Femur (tissue), 1 donor: ENCODE measurements around the gene LRRC19.

Experiments used
- DNase-seq: peaks from one replicate; pipeline ENCODE4 v3.0.0-alpha.2; 2017

LRRC19 gene

DNA sequence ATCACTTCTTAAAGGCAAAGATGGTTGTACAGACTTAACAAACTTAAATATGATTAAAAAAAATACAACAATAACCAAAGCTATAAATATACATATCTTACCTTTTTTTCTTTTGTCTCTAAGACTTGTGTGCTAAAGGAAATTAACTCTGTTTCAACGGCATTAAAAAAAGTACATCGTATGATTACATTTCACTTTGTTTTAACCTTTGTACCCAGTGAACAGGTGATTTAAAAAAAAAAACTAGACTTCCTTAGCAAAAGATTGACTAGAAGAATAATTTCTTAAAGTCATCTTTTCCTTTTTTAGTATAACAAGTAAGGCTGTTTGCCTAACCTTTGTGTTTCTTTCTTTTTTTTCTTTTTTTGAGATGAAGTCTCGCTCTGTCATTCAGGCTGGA is at the start of gene LRRC19:
Gene LRRC19 (minus strand): TSS at position 182 of the 400 bp plus-strand sequence. CDS start 5,978 bp downstream, outside the sequence.
- no peak for DNase-seq

DNA sequence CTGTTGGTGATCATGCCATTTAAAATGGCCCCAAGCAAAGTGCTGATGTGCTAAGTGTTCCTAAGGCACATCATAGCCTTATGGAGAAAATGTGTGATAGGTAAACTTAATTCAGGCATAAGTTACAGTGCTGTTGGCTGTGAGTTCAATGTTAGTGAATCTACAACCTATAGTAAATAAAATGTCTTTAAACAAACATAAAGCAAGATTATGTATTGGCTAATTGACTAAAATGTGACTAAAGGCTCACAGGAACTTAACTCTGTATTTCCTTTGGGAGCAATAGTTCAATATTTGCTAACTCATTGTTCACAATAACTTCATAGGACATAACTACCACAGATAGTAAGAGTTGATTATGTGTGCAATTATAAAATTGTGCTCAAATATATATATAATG is 49.4 kb upstream of the LRRC19 start:
- no peak for DNase-seq

DNA sequence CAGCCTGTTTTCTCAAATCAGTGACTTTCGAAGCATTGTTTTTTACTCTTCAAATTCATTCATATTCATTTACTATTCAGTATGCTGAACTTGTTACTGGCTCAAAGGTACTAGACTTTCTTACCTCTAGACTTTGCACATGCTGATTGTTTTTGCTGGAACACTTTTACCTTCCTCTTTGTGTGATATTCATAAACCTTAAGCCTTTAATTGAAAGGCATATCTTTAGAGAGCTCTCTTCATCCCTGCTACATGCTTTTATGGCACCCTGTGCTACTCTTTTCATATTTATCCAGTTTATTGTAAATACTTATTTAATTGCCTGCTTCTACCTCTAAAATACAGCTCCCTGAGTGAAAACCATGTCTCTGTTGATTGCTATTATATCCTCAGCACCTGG is 48.7 kb upstream of the LRRC19 start:
- DNase-seq = no peak

DNA sequence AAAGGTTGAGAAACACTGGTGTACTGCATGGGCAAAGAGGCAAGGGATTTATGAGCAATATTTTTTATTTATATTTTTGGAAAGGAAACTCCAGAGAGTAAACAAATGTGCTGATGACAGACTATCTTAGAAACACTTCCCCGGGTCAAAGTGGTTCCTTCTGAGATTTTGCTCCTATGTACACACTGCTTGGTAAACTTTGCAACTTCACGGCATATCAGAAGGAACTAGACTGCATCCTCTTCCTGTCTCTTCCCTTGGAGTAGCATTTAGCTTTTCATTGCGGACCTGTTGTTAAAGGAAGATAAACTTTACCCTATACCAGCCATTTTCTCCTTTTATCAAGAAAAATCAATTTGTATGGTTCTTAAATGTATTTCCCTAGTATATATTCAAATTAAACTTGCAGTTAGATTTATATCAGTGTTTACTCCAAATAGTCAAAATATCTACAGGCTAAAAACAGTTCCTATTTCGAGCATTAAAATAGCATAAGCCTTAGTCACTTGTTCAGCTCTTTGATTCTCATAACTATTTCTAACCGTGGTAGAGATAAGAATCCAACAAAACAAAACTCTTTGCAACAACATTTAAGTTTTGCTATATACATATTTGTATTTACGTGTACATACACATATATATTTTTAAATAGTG is 48.0 kb upstream of the LRRC19 start:
- DNase-seq = no peak

DNA sequence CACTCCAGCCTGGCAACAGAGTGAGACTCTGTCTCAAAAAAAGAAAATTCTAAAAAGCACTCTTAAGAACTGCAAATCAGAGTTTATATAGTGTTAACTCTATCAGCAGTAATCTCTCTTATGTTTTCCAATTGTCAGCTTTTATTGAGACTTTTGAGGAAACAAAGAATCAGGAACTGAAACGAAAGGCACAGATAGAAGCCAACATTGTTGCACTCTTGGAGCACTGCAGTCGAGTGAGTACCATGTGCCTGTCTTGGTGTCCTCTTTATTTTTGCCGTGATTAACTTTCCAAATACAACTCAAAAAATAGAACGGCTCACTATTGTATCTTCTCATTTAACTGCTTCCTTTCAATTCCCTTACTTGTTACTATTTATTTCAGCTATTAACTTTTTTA is 41.7 kb upstream of the LRRC19 start:
- DNase-seq = no peak

DNA sequence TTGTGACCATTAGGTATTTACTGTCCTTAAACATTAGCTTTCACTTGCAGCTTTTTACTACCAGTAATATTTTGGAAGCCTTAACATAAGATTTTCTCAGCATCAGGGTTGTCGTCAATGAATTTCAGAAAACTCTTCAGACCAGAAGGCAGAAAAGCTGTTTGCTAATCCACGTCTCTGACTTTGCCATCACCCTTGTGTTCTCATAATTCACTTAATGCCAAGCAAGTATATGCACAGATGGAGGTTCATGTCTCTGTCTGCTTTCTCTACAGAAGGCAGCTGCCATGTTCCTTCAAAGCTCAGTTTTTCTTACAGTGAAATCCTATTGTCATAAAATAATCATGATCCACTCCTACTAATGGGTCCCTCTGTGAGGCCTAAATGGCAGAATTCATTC is 37.7 kb upstream of the LRRC19 start:
- DNase-seq = no peak

DNA sequence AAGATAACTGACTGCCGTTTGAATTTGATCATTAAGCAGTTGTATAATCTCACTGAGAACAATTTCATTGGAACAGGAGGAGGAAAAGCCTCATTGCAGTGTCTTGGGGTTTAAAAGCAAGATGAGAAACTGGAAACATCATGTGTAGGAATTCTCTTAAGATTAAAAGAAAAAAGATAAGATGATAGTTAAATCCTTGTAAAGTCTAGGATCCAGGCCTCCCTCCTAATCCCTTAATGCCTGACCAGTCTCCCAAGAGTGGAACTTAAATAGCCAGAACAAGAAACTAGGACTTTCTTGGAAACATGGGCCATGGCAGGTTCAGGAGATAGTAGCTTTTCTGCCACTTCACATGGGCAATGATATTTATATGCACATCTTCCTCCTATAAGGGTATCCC is 37.0 kb upstream of the LRRC19 start:
- DNase-seq = no peak

DNA sequence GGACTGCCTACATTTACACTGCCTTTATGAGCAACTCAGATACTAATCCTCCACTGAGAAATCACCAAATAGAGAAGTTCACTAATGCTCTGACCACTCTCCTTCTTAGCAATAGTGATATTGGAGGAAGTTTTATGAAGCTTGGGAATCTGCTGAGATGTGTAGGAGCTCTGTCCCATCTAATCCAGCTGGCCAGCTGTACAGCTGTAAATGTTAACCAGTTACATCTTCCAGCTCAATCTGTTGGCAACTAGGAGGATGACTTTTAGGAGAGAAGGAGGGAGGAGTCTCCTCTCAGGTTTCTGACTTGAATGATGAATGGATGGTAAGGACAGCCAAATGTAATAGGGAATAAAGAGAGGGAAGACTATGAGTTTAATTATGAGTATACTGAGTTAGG is 36.3 kb upstream of the LRRC19 start:
- DNase-seq = no peak

DNA sequence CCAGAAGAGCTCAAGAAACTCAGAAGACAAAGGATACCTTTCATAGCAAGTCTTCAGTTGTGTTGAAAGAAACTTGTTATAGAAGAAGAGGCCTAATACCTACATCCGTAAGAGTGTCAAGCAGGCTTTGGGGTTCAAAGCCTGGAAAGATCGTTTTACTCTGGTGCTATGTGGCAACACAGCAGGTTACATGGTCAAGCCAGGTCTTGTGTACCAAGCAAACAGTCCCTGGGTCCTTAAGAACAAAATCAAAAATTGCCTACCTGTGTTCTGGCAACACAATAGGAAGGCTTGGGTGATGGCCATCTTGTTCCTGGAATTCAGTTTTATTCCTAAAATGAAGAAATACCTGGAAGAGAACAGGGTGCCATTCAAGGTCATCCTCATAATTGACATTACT is 32.0 kb upstream of the LRRC19 start:
- no peak for DNase-seq

DNA sequence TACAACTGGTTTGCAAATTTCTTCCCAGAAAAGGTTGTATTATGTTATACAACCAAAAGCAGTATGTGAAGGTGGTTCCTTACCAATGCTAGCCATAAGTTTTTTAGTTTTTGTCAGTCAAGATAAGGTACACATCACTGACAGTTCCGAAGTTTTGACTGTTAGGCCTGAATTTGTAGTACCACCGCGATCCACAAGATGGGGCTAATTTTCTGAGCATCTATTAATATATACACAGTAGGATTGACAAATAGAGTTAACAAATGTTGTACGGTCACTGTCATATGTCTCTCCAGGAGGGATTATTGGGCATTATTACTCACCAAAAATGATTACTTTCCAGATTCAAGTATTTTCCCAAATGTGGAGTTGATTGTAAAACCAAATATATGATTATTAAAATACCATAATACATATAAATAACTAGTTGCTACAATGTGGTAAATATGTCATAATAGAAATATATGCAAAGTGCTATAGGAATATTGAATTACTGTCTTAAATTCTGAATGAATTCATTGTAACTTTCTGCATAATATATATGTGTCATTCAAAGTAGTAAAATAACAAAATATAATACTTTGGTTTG is 28.4 kb upstream of the LRRC19 start:
- DNase-seq = peak; percentile 42

- no peak for DNase-seq
Observed at GRCh38 chr9:27029186-27029585, 23.7 kb upstream of the LRRC19 start.

DNA sequence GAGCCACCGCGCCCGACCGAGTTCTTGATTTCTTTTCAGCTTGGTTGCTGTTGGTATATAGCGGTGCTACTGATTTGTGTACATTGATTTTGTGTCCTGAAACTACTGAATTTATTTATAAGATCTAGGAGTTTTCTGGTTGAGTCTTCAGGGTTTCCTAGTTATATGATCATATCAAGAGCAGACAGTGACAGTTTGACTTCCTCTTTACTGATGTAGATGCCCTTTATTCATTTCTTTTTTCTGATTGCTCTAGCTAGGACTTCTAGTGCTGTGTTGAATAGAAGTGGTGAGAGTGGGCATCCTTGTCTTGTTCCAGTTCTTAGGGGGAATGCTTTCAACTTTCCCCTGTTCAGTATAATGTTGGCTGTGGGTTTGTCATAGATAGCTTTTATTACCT is 17.4 kb upstream of the LRRC19 start:
- DNase-seq = no peak

GRCh38 chr9:27019589-27019988 is 14.1 kb upstream of the LRRC19 start:
- DNase-seq = no peak

DNA sequence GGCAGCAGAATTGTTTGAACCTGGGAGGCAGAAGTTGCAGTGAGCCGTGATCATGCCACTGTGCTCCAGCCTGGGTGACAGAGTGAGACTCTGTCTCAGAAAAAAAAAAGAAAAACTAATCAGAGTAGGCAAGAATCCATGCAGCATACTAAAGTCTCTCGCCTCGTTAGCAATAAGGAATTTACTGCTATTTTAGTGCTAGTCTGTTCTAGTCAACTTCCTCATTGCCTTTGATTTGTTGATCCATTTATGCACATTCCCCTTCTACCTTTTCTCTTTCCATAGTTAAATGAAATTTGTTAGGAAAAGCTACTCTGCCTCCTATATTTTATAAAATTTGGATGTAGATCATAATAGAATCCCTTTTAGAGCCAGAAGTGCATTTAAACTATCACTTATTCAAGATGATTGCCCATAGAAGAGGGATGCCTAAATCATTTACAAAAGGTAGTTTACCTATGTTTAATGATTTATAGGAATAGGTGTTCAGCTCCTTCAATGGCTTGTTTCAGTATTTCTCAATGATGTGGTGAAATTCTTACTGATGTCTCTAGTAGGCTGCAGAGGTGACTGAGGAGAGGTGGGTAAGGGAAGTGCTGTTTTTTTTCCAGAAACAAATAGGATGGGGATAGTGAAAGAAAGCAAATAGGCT is 1.9 kb downstream of the LRRC19 start:
- DNase-seq = no peak

DNA sequence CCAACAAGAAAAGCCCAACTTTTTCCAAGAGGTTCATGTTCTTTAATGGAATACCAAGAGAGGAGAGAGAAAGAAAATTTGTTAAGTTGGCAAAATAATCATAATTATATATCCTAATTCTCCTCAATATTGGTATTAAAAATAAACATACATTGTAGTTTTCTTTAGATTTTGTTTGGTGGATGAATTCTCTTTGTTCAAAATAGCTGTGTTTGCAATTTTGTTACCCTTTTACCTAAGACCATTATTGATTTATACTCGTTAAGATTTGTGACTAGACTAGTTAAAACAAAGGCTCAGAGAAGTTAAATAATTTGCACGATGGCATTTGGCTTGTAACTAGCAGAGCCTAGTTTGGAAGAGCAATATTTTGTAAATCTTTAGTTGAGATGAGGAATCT is 9.7 kb downstream of the LRRC19 start:
- no peak for DNase-seq

DNA sequence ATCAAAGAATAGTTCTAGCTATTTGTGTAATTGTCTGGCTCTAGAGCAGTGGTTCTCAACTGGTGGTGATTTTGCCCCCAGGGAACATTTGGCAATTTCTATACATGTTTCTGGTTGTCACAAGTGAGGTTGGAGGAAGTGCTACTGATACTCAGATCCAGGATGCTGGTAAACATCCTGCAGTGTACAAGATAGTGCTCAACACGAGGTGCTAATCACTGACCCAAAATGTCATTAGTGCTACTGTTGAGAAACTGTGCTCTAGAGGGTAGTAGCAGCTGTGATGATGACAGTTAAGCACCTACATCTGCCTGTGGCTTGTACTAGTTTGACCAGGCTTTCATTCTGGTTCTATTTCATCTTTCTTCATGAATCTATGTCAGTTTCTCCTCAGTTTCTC is 22.1 kb downstream of the LRRC19 start:
- DNase-seq = no peak

DNA sequence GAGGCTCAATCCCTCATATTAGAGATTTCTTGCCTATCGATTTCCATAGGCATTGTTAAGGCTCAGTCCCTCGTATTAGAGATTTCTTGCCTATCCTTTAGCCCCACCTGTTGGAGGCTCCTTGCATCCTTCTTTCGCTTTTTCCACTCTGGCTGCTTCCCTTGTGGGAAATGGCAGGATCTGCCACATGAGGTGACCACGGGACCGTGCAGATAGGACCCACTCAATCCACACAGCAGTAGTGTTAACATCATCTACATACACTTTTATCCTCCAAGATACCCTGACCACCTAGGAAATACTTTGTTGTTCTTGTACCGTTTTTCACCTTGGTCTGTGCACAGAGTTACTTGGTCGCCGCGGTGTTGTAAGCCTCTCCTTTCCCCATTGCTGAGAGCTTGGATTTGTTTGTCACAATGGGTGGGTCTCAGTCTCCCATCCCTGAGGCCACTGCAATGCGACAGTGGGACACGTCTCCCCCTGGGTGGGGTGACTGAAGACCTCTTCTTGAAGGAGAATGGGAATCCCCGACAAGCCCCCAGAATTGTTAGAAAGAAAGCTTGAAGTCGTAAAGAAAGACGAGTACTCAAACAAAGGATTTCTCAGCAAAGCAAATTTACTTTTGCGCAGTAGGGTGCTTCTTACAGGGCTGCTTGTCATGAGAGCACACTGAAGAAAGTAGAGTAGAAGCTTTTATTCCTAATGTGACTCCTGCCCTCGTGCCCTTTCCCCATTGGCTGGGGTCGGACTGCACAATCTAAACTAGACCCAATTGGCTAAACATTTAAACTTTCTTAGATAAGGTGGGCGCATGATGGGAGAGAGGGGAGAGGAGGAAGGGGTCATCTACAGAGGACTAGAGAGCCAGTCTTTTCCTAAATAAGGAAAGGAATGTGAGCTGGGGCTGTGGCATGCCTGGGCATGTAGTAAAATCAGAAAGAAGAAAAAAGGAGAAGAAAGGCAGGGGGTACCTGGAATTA is 29.5 kb downstream of the LRRC19 start:
- DNase-seq = peak; percentile 23

DNA sequence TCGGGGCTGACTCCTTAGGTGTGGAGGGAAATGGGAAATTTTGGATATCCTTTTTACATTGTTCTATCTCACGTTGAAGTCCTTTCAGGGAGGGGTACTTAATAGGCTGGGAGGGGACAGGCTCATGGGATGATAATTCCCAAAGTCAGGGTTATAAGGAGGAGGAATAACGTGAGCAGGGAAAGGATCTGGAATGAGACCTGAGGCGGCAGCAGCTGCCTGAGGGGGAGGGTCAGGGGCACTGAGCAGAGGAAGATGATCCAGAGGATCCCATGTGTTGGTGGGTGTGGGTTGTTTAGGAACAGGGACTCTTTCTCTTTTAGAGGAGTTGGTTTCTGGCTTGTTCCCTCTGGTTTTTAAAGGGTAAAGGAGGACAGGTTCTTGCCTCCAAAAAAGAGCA is 30.5 kb downstream of the LRRC19 start:
- DNase-seq = no peak

DNA sequence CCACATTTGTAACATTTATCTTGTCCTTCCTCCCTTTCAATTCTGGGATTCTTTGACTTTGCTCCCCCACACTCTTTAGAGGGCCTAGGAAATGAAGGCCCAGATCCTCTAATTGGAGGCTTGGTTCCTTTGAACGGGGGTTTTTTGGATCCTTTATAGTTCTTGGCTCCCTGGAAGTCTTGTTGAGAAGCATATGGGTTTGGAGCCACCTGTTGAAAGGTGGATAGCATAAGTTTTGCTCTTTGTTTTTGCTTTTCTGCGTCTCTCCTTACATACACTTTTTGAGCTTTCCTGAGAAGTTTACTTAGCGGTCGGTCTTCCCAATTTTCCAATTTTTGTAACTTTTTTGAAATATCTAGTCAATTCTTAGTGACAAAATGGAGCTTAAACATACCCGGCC is 31.5 kb downstream of the LRRC19 start:
- DNase-seq = no peak

DNA sequence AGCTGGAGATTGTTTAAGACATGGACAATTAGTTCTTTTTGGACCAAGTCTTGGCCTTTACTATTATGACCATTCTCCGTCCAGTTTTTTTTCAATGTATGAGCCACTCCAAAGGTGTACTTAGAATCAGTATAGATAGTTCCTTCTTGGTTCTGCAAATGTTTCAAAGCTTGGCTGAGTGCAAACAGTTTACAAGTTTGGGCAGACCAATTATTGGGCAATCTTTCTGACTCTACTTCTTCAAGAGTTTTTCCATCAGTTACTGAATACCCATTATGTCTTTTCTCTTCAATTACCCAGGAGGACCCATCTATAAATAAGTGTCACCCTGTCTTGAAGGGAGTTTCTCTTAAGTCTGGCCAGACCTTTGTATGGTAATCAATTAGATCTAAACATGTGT is 33.8 kb downstream of the LRRC19 start:
- no peak for DNase-seq

GRCh38 chr9:26956860-26957233 is 48.6 kb downstream of the LRRC19 start:
- no peak for DNase-seq

DNA sequence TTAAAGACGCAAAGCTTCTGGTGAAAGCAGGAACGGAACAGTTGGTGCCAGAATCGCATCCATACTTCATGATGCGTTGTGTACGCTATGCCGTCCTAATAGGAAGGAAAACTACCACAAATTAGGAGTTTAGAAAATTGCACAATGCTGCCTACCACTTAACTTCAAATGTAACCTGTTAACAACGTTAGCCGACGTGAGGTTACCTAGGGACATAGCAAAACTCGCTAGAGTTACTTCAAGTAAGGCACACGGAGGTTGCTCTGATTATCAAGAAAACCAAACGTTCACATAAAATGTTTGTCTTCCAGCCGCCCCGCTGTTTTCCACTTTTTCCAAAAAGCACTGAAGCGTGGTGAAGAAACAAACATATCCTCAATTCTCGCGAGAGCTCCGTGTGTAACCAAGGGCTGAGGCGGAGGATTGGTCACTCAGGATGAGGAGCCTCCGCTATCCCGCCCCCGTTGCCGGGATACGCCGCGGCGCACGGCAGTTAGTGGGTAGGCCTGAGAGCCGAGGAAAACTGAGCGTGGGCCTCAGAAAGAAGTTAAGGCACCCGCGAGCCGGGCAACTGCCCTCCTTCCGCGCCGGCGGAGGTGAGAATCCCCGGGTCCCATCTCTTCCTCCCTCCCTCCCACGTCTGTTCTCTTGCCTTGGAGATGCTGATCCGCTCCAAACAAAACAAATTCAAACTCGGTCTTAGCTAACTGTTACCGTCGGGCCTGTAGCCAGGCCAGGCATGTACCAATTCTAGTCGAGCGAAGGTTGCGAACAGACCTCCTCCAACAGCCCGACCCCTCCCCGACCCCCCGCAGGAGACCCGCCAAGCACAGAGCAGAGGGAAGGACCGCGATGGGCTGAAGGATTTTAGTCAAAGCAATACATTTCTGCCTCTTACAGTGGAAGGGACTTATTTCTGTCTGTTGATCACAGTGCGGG is 49.3 kb downstream of the LRRC19 start, which contains the start of gene IFT74:
Gene IFT74 (plus strand): TSS at position 492 of the 939 bp plus-strand sequence. CDS start 5,556 bp downstream, outside the sequence.
- peak; percentile 98 for DNase-seq
